ENCODE measurements around the gene LRRC27. TPM values are rescaled to one million over a fixed set of nuclear protein-coding genes. Genes with fewer than 3 reads are reported as not detected.

LRRC27 gene
- polyA plus RNA-seq, 2 of the 4 experiments (the other 2 are of a cell fraction) = 6.5 to 6.9 TPM

GRCh38 chr10:132290631-132291030 is 41.4 kb upstream of the LRRC27 start:
- CTCF ChIA-PET = interaction anchor here (1.2 kb wide), 1 partner anchor 61 kb away, joined by 3 read pairs; no protein-coding TSS in a partner anchor
- FAIRE-seq = no peak
- Histone ChIP-seq H3K4me2 (no peak overlapping the region), H3K9me3 (peaks cover 6% of the 10 kb centered on the region; the same call in 1 of the 3 replicates), H3K4me3 (no peak overlapping the region), H3K27ac (no peak overlapping the region), H3K4me1 (no peaks in the 10 kb centered on the region)
- WGBS (ENCODE audit: missing lambda C conversion rate) = 91% methylated on average over 6 of the region's 6 CpGs
- DNase-seq (ENCODE audit: low read depth in 1 of 2, low spot score in 1 of 2) = no peak
- POLR2A ChIA-PET = no interaction called here
- no peak for ATAC-seq
- no peak for TF ChIP-seq ZC3H11A (IDR thresholded peaks at IDR 0.05)
- TF ChIP-seq HOXB13 (CRISPR knock-in tag; IDR thresholded peaks at IDR 0.05; ENCODE audit: low read depth) = no peak
- TF ChIP-seq JUN (IDR thresholded peaks at IDR 0.05) = no peak
- no peak for TF ChIP-seq ZSCAN20 (CRISPR knock-in tag; IDR thresholded peaks at IDR 0.05)
- TF ChIP-seq RAD21 (conservative IDR thresholded peaks at IDR 0.05 in 1 of 2, IDR thresholded peaks at IDR 0.05 in 1 of 2) = no peak
- TF ChIP-seq, protein P1, sequence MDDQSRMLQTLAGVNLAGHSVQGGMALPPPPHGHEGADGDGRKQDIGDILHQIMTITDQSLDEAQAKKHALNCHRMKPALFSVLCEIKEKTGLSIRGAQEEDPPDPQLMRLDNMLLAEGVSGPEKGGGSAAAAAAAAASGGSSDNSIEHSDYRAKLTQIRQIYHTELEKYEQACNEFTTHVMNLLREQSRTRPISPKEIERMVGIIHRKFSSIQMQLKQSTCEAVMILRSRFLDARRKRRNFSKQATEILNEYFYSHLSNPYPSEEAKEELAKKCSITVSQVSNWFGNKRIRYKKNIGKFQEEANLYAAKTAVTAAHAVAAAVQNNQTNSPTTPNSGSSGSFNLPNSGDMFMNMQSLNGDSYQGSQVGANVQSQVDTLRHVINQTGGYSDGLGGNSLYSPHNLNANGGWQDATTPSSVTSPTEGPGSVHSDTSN (IDR thresholded peaks at IDR 0.05) = no peak
- TF ChIP-seq HOXB5 (CRISPR knock-in tag; IDR thresholded peaks at IDR 0.05) = no peak
- TF ChIP-seq BHLHE40 (IDR thresholded peaks at IDR 0.05; ENCODE audit: low read depth, low read length) = no peak
- no peak for TF ChIP-seq EHMT2 (IDR thresholded peaks at IDR 0.05; ENCODE audit: low read depth)
- TF ChIP-seq JUNB (IDR thresholded peaks at IDR 0.05) = no peak
- TF ChIP-seq CTCF (IDR thresholded peaks at IDR 0.05) = no peak
- no peak for TF ChIP-seq RNF2 (IDR thresholded peaks at IDR 0.05; ENCODE audit: borderline replicate concordance, low read depth)
- no peak for TF ChIP-seq HOXA7 (CRISPR knock-in tag; IDR thresholded peaks at IDR 0.05)

GRCh38 chr10:132291826-132292225 is 40.2 kb upstream of the LRRC27 start:
- no peak overlapping the region for H3K4me3 ChIP-seq
- no peaks in the 10 kb centered on the region for H3K4me1 ChIP-seq
- peaks cover 6% of the 10 kb centered on the region; the same call in 1 of the 3 replicates for H3K9me3 ChIP-seq
- WGBS (ENCODE audit: missing lambda C conversion rate) = 82% methylated on average over 4 of the region's 5 CpGs
- no peak overlapping the region for H3K4me2 ChIP-seq
- no peak for TF ChIP-seq NR3C1 (IDR thresholded peaks at IDR 0.05)
- no peak for TF ChIP-seq USF2 (IDR thresholded peaks at IDR 0.05)
- no peak for TF ChIP-seq HOXA7 (CRISPR knock-in tag; IDR thresholded peaks at IDR 0.05)
- TF ChIP-seq TFCP2L1 (CRISPR knock-in tag; IDR thresholded peaks at IDR 0.05) = no peak
- no peak for TF ChIP-seq KDM1A (IDR thresholded peaks at IDR 0.05; ENCODE audit: low read depth)
- TF ChIP-seq PHF8 (IDR thresholded peaks at IDR 0.05; ENCODE audit: borderline replicate concordance, low read depth) = no peak
- ChIA-PET POLR2A (no interaction called here), CTCF (no interaction called here)
- DNase-seq (ENCODE audit: low read depth in 1 of 2, low spot score in 1 of 2) (no peak), ATAC-seq (no peak), FAIRE-seq (no peak)
- H3K27ac ChIP-seq = no peak overlapping the region

DNA sequence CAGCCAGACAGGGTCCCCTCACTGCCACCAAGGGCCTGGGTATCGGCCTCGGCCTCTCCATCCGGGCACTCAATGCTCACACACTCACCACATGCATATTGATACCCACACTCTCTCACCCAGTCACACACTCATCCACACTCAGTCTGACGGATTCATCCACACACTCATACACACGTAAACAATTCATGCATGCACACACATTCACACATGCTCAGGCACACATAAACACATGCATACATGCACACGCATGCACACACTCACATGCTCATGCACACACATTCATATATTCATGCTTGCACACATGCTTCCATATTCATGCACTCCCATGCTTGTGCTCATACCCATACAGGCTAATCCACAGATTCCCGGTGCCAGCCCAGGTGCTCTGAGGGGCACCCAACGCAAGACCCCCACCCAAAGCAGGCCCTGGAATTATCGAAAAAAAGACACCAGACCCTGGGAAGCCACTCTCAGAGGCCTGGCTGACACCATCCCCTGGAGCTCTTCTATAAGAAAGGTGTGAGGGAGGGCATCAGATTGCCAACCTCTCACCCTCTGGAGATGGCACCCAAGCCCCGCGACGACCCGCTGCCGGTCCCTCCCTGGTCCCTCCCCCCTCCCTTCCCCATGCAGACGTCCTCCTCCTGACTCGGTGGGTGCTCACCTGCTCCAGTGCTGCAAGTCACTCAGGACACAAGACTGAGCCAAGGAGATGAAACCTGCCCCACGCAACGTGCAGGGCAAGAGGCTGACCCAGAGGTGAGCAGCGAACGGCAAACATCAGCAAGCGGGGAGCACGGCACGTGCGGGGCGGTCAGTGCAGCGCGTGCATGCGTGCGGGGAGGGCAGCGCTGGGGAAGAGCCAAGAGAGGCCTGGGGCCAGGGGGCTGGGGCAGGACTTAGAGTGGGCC is 39.4 kb upstream of the LRRC27 start:
- ATAC-seq (no peak), FAIRE-seq (no peak), DNase-seq (ENCODE audit: low read depth in 1 of 2, low spot score in 1 of 2) (no peak)
- H3K4me3 ChIP-seq = no peak overlapping the region
- H3K9me3 ChIP-seq = peaks cover 6% of the 10 kb centered on the region; the same call in 1 of the 3 replicates
- no peaks in the 10 kb centered on the region for H3K4me1 ChIP-seq
- no peak for TF ChIP-seq ZFP36 (IDR thresholded peaks at IDR 0.05; ENCODE audit: borderline replicate concordance, partially characterized antibody)
- TF ChIP-seq JUN (IDR thresholded peaks at IDR 0.05) = no peak
- no peak for TF ChIP-seq CEBPB (IDR thresholded peaks at IDR 0.05)
- TF ChIP-seq HDAC2 (IDR thresholded peaks at IDR 0.05) = no peak
- TF ChIP-seq FOXS1 (CRISPR knock-in tag; IDR thresholded peaks at IDR 0.05) = no peak
- POLR2A ChIA-PET = no interaction called here
- CTCF ChIA-PET = no interaction called here
- 83% methylated on average over 30 of the region's 30 CpGs for WGBS (ENCODE audit: missing lambda C conversion rate)
- H3K27ac ChIP-seq = no peak overlapping the region
- H3K4me2 ChIP-seq = no peak overlapping the region
